ENCODE measurements around the gene ADCY3. TPM values are rescaled to one million over a fixed set of nuclear protein-coding genes. Genes with fewer than 3 reads are reported as not detected.

ADCY3 gene
- total RNA-seq, 4 donors from 2014 or later, result 29.3 to 51.9 (median 43.1) TPM

DNA sequence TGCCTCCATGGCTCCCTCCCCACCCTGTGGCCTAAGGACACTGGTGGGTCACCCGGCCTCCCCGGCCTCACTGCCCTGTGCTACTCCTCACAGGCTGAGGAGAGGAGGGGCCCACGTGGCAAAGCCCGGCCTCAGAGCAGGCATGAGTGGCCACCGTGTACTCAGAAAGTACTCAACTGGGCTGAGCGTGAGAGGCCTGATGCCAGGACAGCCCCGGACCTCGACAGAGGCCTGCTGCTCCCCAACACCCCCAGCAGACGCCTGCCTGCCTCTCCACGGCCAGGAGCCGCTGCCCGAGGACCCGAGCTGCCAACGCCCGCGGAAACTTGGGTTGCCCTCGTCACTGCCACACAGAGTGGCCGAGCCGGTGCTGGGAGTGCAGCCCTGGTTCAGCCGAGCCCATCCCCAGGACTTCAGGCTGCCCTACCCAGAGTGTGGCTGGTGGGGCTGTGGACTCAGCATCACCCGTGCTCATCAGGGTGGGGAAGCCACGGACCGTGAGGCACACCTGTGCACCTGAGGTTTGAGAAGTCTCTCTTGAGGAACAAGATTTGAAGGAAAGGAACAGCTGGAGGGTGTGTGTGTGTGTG lies 67.5 kb downstream of the ADCY3 start:
- intact Hi-C loops (cut with DNase I; ENCODE audit: low total_unique reads), result no loop called here
- TF ChIP-seq, protein P1, sequence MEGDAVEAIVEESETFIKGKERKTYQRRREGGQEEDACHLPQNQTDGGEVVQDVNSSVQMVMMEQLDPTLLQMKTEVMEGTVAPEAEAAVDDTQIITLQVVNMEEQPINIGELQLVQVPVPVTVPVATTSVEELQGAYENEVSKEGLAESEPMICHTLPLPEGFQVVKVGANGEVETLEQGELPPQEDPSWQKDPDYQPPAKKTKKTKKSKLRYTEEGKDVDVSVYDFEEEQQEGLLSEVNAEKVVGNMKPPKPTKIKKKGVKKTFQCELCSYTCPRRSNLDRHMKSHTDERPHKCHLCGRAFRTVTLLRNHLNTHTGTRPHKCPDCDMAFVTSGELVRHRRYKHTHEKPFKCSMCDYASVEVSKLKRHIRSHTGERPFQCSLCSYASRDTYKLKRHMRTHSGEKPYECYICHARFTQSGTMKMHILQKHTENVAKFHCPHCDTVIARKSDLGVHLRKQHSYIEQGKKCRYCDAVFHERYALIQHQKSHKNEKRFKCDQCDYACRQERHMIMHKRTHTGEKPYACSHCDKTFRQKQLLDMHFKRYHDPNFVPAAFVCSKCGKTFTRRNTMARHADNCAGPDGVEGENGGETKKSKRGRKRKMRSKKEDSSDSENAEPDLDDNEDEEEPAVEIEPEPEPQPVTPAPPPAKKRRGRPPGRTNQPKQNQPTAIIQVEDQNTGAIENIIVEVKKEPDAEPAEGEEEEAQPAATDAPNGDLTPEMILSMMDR (IDR thresholded peaks at IDR 0.05), result no peak
- TF ChIP-seq POLR2A (IDR thresholded peaks at IDR 0.05), result no peak
- WGBS, 2 donors, result 90 to 96% methylated on average over 11 to 17 of the region's 23 CpGs
- no peak overlapping the region for H3K4me3 ChIP-seq (ENCODE audit: low read depth, poor library complexity, severe bottlenecking)
- no peak for DNase-seq (ENCODE audit: low spot score in 2 of 2)

DNA sequence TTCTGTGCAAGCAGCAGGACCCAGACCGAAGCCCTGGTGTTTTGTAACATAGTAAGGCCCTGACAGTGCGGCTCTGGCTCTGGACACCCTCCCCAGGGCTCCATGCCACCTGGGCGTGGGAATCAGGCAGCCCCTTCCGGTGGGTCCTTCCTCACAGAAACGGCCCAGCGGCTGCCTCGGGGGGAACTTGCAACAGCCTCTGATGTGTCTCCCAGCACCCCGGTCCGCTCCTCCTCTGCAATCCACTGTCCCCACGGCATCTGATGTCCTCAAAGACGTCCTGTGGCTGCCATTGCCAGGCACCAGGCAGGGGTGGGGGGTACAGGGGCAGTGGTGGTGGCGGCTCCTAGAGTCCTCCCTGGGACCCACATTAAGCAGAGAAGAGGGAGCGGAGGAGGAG lies 68.0 kb downstream of the ADCY3 start:
- DNase-seq (ENCODE audit: low spot score in 2 of 2), result no peak
- H3K4me3 ChIP-seq (ENCODE audit: low read depth, poor library complexity, severe bottlenecking), result no peak overlapping the region
- no peak for TF ChIP-seq POLR2A (IDR thresholded peaks at IDR 0.05)
- TF ChIP-seq, protein P1 (IDR thresholded peaks at IDR 0.05), result no peak
- intact Hi-C loops (cut with DNase I; ENCODE audit: low total_unique reads), result no loop called here
- WGBS, 2 donors, result 91 to 98% methylated on average over 13 of the region's 13 CpGs

DNA sequence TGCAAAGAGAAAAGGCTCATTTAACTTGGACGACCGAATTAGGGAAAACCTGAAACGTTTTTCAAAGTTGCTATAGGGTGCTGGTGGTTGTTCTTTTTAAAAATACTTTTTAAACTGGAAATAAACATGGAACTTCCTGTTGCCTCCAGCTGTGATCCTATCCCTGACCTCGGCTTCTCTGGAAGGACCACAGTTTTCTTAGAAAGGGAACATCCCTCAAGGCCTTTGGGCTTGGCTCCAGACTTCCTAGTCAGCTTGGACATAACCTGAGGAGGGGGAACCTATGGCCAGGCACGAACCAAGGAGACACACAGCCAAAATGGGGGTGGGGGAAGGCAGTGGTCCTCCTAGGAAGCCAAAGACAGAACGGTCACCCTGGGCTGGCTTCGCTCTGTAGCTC lies 69.1 kb downstream of the ADCY3 start:
- no peak overlapping the region for H3K4me3 ChIP-seq (ENCODE audit: low read depth, poor library complexity, severe bottlenecking)
- intact Hi-C loops (cut with DNase I; ENCODE audit: low total_unique reads), result no loop called here
- 79 to 82% methylated on average over 7 of the region's 7 CpGs for WGBS, 2 donors
- TF ChIP-seq, protein P1 (IDR thresholded peaks at IDR 0.05), result no peak
- no peak for TF ChIP-seq POLR2A (IDR thresholded peaks at IDR 0.05)
- DNase-seq (ENCODE audit: low spot score in 2 of 2), result no peak

DNA sequence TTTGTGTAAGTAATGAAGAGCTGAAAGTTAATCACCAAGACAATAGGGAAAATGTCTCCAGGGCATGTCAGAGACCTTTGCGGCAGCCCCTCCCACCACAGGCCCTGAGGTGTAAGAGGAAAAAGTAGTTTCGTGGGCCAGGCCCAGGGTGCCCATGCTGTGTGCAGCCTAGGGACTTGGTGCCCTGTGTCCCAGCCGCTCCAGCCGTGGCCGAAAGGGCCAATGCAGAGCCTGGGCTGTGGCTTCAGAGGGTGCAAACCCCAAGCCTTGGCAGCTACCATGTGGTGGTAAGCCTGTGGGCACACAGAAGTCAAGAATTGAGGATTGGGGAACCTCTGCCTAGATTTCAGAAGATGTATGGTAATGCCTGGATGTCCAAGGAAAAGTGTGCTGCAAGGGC lies 74.3 kb downstream of the ADCY3 start:
- TF ChIP-seq, protein P1 (IDR thresholded peaks at IDR 0.05), result no peak
- no peak for TF ChIP-seq POLR2A (IDR thresholded peaks at IDR 0.05)

DNA sequence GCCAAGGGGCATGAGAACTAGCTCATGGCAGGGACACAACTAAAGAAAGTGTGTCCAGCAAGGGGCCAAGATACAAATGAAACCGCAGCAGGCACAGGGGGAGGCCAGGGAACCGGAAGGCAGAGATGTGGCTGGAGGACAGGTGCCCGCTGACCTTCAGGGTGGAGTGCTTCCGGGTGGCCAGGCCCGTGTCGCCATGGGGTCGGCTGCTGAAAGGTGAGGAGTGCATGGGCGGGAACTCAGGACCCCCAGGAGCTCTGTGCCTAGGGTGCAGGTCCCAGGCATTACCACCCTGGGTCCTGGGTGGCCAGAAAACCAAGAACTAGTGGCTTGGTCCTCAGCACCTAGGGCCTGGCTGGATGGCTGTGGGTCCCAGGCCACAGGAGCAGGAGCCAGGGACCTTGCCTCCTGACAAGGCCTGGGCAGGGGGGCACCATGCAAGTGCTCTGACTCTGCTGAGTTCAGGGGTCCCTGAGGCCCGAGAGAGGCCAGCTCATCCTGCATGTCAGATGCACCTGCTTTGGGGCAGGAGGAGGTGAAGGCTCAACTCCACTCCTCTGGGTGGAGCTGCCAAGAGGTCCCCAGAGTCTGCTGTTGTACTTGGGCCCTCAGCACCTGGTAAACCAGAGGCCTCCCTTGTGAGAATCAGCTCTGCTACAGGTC lies 75.9 kb downstream of the ADCY3 start:
- TF ChIP-seq, protein P1 (IDR thresholded peaks at IDR 0.05), result no peak
- no peak for TF ChIP-seq POLR2A (IDR thresholded peaks at IDR 0.05)
- no peak for DNase-seq (ENCODE audit: low spot score in 2 of 2)
- intact Hi-C loops (cut with DNase I; ENCODE audit: low total_unique reads), result no loop called here
- H3K4me3 ChIP-seq (ENCODE audit: low read depth, poor library complexity, severe bottlenecking), result no peak overlapping the region
- 90 to 97% methylated on average over 9 of the region's 9 CpGs for WGBS, 2 donors

More for the DNA sequence above, 74.3 kb downstream of the ADCY3 start:
- 92 to 94% methylated on average over 5 of the region's 5 CpGs for whole genome bisulfite sequencing, 2 donors
- DNase-seq (ENCODE audit: low spot score in 2 of 2), result no peak
- H3K4me3 ChIP-seq (ENCODE audit: low read depth, poor library complexity, severe bottlenecking), result no peak overlapping the region
- intact Hi-C loops (cut with DNase I; ENCODE audit: low total_unique reads), result no loop called here
